BE2C (cell line): Measurements from ENCODE around the gene NAV2.

Experiments
- DNase-seq: peaks from one replicate; pipeline ENCODE4 v3.0.0-alpha.2; 2020
- H3K27me3 ChIP-seq: fragments of 250-450 bp; sonication (Bioruptor Pico); 2 replicates; pipeline ENCODE4 v1.5.1; 2020; ENCODE audit warnings: mild to moderate bottlenecking
- H3K36me3 ChIP-seq: fragments of 250-450 bp; sonication (Bioruptor Pico); 2 replicates; pipeline ENCODE4 v1.5.1; 2020; ENCODE audit warnings: mild to moderate bottlenecking
- H3K4me1 ChIP-seq: fragments of 250-450 bp; sonication (Bioruptor Pico); 2 replicates; pipeline ENCODE4 v1.5.1; 2020
- H3K4me3 ChIP-seq: 2 replicates; pipeline ENCODE4 v1.5.1; 2011; ENCODE audit warnings: low read depth, low read length
- H3K9me3 ChIP-seq: fragments of 250-450 bp; sonication (Bioruptor Pico); 2 replicates; pipeline ENCODE4 v1.5.1; 2020
- CTCF ChIP-seq: IDR thresholded peaks from 2 replicates; pipeline ENCODE4 v1.5.1; 2012; ENCODE audit warnings: mild to moderate bottlenecking, low read depth, low read length

The NAV2 gene

GRCh38 chr11:20056950-20057943 lies 344.6 kb downstream of the NAV2 start:
- H3K27me3 ChIP-seq: no peaks in the 10 kb centered on the region
- no peaks in the 10 kb centered on the region for H3K36me3 ChIP-seq
- H3K4me1 ChIP-seq: no peaks in the 10 kb centered on the region
- H3K9me3 ChIP-seq: no peaks in the 10 kb centered on the region
- no peak overlapping the region for H3K4me3 ChIP-seq
- no peak for TF ChIP-seq CTCF
- DNase-seq: no peak

GRCh38 chr11:20058749-20059458 lies 346.3 kb downstream of the NAV2 start:
- TF ChIP-seq CTCF: no peak
- Histone ChIP-seq H3K9me3 (no peaks in the 10 kb centered on the region), H3K36me3 (no peaks in the 10 kb centered on the region), H3K27me3 (no peaks in the 10 kb centered on the region), H3K4me3 (no peak overlapping the region), H3K4me1 (no peaks in the 10 kb centered on the region)
- no peak for DNase-seq

- TF ChIP-seq CTCF: no peak
- no peaks in the 10 kb centered on the region for H3K36me3 ChIP-seq
- H3K27me3 ChIP-seq: no peaks in the 10 kb centered on the region
- no peaks in the 10 kb centered on the region for H3K4me1 ChIP-seq
- no peaks in the 10 kb centered on the region for H3K9me3 ChIP-seq
- DNase-seq: no peak
- no peak overlapping the region for H3K4me3 ChIP-seq
These were observed 347.0 kb downstream of the NAV2 start for GRCh38 chr11:20059587-20060021.

GRCh38 chr11:20060181-20060580 lies 347.5 kb downstream of the NAV2 start:
- TF ChIP-seq CTCF: no peak
- DNase-seq: no peak
- Histone ChIP-seq H3K27me3 (no peaks in the 10 kb centered on the region), H3K36me3 (no peaks in the 10 kb centered on the region), H3K4me3 (no peak overlapping the region), H3K9me3 (no peaks in the 10 kb centered on the region), H3K4me1 (no peaks in the 10 kb centered on the region)

GRCh38 chr11:20060647-20061205 lies 348.1 kb downstream of the NAV2 start:
- H3K27me3 ChIP-seq: no peaks in the 10 kb centered on the region
- no peak overlapping the region for H3K4me3 ChIP-seq
- DNase-seq: no peak
- no peaks in the 10 kb centered on the region for H3K36me3 ChIP-seq
- no peaks in the 10 kb centered on the region for H3K9me3 ChIP-seq
- no peaks in the 10 kb centered on the region for H3K4me1 ChIP-seq
- TF ChIP-seq CTCF: no peak
